Left hindlimb (tissue), 1 donor: Measurements from ENCODE around the gene LRRK1.

Experiments used
- DNase-seq: peaks from one replicate; pipeline ENCODE4 v3.0.0-alpha.2; 2018

The LRRK1 gene

DNA sequence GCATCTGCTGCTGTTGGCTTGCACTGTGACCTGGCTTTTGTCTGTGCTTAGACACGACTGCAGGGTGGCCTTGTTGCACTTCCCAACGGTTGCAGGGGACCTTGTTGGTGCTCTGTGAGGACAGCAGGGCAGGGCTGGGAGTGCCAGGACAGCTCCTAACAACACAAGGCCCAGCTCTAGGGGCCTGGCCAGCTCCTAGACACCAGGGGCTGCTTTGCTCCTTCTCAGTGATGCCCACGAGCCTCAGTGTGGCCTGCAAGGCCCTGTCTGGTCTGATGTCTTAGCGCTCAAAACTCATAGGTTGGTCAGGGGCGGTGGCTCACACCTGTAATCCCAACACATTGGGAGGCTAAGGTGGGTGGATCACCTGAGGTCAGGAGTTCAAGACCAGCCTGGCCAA, 183.6 kb downstream of the LRRK1 start:
- DNase-seq = no peak

DNA sequence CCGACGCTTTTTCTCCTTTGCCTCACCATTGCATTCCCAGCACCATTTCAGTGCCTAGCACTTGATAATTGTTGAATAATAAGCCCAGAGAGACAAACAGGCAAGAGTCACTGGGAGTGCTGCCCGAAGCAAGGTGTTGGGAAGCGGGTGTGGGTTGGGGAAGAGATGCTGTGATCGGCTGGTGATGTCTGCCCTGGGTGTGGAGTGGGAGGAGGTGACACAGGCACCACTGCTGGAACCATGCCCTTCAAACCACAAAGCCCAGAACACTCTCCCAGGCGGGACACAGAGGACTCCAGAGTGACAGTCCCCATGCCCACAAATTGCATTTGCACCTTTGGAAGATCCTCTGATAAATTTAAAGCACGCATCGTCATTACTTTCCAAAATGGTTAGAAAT, 184.4 kb downstream of the LRRK1 start:
- DNase-seq = no peak

DNA sequence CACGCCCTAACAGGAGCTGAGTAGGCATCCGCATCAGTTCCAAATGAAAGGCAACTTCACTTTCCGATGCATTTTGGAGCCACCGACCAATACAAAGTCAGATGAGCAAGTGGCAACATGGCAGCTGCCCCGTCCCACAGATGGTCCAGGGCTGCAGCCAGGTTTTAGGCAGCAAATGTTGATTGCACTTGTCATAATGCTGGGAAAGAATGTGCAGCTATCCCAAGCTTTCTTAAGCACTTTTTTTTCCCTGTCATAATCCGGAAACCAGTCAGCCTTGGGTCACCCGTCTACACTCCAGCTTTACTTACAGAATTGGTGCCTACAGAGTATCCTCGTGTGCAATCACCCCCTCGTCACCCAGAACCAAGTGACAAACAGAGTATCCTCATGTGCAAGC, 185.0 kb downstream of the LRRK1 start:
- no peak for DNase-seq

DNA sequence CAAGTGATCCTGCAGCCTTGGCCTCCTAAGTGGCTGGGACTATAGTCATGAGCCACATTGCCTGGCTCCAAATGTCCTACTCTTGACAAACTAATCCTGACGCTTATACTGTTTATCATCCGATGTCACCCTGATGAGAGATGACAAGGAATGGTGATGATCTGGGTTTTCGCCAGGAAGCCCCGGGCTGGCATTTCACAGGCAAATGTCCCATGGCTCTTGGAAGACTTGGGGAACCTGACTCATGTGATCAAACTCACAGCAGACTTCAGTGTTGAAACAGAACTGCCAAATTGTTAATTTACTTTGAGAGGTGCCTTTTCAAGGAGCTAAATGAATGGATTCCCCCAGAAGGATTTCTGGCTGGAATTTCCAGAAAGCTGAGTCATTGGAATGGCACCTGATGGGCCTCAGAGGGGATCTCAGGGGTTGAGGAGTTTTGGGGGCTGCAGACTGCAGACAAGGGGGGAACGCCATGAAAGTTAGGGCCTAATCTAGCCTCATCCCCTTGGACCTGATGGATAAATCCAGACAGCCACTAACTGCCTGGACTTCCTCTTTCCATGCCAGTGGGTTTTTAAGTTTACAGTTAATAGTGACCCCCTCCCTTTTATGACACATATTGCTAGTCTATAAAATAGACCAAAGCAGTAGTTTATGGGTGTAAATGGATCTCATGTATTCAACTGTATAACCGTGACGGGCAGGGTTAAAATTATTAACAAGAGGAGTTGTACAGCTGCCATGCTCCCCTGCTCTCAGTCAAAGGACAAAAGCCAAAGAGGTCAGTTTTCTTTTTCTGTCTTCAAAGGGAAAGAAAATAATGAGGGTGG, 186.1 kb downstream of the LRRK1 start:
- no peak for DNase-seq

DNA sequence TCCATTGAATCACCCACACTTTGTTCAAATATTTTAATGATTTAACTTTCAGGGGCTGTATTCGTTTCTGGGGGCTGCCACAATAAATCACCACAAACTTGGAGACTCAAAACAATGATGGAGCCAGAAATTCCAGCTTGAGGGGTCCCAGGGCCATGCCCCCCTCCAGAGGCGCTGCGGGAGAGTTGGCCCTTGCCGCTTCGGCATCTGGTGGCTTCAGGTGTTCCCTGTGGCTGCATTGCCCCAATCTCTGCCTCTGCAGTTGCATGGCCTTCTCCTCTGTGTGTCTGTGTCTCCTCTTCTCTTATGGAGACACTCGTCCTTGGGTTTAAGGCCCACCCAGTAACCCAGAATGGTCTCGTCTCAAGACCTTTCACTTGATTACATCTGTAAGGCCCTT, 187.9 kb downstream of the LRRK1 start:
- DNase-seq = no peak

DNA sequence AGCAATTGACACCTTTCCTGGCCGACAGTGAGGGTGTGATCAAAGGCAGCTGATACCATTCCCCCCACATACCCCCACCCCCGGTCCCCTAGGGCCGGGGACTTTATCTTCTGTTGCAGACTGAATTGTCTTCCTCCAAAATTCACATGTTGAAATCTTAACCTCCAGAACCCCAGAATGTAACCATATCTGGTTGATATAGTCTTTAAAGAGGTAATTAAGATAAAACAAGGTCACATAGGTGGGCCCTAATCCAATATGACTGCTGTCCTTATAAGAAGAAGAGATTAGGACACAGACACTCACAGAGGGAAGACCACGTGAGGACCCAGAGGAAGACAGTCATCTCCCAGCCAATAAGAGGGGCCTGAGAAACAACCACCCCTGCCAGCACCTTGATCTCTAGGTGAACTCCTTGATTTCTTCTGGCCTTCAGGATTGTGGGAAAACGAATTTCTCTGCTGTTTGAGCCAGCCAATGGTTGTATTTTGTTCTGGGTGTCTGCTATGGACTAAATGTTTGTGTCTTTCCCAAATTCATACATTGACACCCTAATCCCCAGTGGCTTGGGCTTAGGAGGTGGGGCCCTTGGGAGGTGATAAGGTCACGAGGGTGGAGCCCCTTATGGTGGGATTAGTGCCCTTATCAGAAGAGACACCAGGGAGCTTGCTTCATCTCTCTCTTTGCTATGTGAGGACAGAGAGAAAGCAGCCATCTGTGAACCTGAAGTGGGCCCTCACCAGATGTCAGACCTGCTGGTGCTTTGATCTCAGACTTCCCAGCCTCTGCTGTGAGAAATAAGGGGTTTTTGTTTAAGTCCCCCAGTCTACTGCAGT, 188.7 kb downstream of the LRRK1 start:
- DNase-seq = no peak

DNA sequence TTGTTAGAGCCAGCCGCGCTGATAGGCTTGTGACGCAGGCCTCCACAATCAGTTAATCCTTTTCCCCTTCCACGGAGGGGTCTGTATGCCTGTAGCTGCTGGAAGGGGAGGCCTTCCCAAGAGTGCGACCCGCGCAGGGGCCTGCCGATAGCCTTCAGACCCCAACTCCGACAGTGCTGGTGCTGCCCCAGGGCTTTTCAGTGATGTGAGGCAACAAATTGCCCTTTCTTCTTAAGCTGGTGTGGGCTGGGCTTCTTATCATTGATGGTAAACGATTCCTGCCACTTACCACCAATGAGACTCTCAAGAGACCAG, 189.3 kb downstream of the LRRK1 start:
- DNase-seq = no peak

DNA sequence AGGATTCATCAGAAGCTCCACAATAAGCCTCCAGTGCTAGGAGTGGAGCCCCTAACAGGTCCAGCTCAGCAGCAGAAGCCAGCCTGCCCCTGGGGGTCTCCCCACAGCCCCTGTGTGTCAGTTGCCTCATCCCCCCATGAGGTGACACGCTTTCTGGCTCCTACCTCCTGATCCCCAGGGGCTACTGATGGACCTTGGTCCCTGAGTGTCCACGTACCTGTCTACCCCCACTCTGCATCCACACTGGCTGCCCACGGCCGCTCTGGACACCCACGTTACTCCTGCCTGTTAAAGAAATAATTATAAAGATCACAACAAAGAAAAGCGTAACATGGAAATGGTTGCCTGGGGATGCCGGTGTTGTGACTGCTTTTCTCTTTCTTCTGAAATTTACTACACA, 189.6 kb downstream of the LRRK1 start:
- no peak for DNase-seq

DNA sequence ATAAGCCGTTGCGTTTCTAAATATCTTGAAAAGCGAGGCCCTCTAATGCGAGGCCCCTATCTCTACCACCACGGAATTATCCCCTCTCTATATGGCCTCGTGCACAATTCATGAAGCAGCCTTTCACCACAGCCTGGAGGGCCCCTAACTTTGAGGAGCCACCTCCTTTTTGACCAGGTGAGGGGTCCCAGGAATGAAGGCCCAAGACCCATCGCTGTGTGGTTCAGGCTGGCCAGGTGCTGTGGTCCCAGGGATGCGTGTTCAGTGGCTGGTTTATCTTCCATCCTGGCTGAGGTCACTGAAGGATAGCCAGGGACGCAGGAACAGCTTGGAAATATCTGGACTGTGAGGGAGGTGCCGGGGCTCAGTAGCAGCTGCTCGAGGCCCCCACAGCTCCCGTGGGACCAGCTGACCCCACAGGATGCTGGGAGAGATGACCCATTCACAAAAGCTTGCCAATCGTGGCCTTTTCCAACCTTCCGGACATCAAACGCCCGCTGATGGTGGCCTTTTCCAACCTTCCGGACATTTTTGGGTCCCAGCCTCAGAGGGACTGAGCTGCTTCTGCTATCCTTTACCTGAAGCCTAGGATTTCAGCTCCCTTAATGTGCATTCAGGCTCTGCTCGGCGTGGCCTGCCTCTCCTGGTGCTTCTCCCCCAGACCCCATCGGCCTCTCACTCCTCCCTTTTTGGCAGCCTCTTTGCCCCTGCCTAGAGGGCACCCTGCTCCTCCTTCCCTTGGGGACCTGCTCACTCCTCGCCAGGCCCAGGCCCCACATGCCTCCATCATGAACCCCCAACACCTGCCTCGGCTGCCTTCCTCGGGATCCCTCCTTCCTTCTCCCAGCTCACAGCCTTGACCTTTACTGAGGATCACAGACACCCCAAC, 191.8 kb downstream of the LRRK1 start:
- no peak for DNase-seq

DNA sequence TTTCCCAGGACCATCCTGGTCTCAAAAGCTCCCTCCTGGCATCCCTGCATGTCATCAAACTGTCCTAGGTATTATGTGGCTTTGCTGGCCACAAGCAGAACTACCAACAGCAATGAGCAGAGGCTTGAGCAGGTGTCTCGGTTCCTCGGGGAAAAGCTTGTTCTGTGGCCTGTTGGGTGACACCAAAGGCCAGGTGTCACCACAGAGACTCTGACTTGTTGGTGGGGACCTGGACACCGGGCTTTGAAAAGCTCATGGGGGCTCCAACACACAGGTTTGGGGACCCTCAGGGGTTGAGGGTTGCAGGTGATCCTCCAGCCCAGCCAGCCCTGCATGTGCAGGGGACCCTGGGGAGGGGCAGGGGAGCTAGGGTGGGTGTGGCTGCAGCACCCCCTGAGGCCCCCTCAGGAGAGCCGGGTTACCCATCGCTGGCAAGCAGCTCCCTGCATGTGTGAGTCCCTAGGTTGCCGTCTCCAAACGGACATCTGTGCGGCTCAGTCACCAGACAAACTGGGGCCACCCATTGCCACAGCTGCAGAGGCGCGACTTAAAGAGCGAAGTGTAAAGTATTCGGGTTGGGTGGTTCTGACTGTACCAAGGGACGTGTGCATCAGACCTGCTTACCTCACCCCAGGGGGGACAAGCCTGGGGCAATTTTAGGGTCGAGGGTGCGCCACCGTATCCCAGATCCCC, 192.6 kb downstream of the LRRK1 start:
- no peak for DNase-seq

DNA sequence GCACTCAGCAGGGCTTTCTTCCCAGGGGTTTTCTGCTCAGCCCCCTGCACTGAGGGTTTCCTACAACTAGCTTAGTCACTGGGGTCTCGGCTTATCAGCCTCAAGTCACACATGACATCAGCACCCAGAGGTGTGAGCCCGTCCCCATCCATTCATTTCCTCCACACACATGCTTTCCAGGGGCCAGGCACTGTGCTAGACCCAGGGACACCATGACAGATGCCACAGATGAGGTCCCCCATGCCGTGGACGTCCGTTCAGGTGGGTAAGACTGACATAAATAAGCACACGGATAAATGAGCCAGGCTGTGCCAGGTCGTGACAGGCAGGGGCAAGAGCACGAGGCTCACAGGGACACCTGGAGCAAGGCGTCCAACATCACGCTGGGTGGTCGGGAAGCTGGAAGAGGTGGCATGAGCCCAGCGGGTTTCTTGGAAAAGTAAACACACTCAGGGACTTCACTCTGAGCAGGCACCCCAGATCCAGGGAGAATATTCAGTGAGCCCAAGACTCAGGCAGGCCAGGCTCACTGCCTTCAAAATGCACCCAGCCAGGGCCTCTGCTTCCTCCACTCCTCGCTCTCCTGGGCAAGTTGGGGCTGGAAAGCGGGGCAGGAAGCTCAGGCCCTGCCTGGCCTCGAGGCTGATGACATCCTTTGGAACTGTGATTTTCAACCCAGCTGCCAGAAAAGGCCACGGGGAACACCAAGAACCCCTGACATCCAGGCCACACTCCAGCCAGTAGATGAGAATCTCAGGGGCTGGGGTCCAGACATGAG, 193.4 kb downstream of the LRRK1 start:
- DNase-seq = no peak

DNA sequence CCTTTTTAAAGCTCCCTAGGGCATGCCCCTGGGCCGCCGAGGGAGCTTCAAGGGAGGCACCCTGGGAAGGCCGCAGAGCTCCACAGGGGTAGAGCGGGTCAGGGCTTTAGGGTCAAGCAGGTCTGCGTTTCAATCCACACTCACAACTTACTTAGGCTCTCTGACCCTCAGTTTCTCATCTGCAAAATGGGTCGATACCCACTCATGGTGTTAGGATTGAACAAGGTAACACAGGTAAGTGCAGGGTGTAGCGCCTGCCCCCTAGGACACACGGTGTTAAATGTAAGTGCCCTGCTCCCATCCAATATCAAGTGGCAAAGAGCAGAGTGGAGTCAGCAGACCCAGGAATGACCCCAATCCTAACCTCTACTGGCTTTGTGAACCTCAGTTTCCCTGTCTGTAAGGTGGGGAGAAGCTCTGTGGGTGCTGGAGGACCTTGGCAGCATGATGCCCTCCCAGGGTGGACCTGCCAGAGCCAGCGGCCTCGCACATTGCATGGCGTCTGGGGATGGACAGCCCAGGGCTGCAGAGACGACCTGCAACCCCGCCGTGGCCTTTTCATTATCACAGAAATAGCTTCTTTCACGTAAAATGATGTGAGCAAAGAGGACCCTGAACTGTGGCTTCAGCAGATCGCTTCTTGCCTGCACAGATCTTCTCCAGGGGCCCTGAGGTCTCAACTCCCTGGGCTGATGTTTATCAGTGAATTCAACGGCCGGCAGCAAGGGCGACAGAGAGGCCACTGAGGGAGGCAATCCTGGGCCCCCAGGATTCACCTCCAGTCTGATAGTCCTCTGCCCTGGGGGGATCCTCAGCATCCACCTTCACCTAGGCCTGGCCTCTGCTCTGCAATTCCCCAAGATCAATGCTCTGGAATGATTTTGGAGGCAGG, 194.2 kb downstream of the LRRK1 start:
- DNase-seq = no peak

DNA sequence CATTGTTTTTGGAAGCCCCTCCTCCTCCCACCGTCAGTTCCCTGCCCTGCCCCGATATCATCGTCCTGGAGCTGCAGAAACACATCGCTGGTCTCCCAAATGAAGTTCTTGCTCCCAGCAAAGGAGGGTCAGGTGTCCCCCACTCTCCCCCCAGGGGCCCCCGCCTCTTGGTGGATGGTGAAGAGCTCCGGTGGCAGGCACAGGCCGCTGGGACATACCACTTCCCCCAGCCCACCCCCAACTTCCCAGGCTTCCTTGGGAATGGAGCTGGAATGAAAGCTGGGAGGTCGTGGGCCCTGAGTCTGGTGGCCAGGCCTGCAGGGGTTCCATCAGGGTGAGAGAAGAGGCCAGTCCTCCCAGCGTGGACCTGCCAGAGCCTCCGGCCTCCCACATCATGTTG, 195.0 kb downstream of the LRRK1 start:
- DNase-seq = no peak

DNA sequence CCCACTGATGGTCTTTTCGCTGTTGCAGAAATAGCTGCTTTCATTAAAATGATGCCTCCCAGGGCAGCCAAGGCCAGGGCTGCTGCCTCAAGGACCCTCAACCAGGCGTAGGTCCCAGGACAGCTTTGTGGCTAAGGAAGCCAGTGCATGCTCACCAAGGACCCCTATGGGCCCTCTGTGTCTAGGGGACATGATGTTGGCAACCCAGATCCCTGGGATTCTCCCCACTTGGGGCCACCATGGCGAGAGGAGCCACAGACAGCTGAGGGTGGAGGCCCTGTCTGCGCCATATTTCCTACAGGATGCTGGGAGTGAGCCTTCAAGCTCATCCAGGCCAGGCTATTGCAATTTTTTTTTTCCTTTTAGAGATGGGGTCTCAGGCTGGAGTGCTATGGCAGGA, 195.5 kb downstream of the LRRK1 start:
- no peak for DNase-seq

DNA sequence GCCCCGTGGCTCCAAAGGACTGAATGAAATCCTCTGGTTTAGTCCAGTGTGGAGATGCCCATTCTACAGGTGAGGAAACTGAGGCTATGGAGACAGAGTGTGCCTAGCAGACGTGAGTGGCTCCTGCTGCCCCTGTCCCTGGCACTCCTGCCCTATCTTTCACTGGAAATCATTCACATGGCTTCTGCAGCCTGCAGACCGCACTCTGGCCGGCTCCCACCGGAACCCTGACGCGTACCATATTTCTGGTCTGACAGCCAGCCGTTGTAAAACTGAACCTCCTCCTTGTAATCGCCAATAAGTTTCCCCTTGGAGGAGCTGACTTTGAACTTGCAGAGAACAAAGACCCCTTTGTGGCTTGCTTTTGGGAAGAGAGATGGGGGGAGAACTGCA, 196.2 kb downstream of the LRRK1 start:
- peak; percentile 76 for DNase-seq

DNA sequence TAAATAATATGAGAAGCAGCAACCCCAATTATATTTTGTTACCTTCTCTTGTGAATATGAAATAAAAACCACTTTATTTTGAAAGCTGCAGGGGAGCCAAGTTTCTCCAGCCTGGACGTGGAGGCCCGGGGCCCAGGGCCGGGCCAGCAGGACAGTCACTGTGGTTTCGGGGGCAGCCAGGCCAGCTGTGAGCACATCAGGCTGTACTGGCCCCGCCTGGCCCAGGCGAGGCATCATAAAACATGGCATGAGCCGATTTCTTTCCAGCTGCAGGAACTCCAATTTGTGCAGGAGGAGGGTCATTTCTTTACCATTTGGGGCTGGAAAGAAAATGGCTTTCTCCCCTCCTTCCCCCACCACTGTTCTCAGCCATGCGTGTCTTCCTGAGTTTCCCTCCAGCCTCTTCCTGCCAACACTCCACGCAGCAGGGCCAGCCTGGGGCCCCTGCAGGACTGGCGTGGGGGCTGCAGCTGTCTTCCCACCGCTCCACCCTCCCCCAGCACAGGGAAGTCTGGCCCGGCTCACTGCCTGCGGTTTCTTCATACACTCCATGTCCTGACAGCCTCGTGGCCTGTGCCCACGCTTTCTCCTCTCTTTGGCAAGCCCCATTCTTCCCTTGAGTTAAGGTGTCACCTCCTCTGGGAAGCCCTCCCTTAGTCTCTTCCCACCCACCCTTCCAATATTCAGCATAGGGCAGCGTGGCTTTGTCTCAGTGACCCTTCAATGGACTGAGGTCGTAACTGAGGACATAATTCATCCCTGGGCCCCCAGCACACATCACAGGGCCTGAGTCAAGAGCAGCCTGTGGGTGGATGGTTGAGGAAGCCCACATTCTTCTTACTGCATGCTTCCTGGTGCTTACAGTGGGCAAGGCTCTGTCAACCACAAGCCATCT, 196.9 kb downstream of the LRRK1 start:
- peak; percentile 92 for DNase-seq

DNA sequence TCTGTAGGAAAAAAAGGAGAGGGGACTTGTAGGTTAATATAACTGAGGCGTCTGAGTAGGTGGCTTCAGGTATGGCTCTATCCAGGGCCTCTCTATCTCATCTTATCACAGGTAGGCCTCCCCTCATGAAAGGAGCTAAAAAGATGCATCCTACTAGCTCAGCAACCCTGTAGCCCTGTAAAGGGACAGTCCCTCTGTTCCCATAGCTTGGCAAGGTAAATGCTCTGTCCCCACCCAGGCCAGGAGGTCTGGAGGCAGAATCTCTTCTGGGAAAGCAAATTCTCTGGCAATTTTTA, 197.5 kb downstream of the LRRK1 start:
- DNase-seq = no peak

DNA sequence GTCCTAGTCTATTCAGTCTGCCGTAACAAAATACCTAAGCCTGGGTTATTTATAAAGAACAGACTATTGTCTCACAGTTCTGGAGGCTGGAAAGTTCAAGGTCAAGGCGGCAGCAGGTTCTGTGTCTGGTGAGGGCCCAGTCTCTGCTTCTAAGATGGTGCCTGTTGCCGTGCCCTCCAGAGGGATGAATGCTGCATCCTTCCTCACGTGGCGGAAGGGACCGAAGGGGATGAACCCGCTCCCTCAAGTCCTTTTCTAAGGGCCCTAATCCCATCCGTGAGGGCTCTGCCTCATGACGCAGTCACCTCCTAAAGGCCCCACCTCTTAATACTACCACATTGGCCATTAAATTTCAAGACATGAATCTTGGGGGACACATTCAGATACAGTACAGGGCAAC, 199.0 kb downstream of the LRRK1 start:
- DNase-seq = no peak

DNA sequence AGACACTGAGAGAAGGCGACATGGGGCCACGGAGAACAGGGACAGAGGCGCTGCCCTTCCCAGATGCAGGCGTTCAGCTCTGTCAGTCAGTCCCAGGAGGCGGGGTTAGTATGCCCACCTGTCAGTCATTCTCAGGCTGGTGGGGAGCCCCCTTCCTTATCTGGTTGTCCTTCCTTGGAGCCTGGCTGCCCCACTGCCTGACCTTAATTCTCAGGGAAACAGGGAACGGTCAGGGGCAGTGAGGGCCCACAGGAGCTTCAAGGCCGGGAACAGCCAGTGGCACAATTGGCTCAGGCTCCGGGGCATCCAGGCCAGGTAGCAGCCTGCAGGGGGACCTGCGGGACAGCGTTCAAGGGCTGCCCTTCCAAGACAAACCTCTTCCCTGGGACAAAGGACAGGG, 199.5 kb downstream of the LRRK1 start:
- DNase-seq = no peak

DNA sequence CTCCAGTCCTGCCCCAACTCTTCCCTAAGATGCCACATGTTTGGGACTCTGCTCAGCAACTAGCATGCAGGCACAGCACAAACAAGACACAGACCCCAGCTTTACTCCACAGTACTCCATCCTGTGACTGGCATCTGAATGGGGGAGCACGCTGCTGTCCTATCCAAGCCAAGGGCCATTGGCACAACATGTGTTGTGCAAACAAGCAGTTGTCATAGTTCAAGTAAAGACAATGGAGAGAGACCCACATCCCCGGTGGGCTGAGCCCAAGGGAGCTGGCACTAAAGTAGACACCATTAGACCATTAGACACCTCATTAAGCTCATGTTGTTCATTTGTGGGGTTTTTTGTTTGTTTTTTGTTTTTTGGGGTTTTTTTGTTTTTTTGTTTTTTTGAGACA, 200.0 kb downstream of the LRRK1 start:
- DNase-seq = no peak
